ENCODE data around the gene FAM193A.

FAM193A gene

DNA sequence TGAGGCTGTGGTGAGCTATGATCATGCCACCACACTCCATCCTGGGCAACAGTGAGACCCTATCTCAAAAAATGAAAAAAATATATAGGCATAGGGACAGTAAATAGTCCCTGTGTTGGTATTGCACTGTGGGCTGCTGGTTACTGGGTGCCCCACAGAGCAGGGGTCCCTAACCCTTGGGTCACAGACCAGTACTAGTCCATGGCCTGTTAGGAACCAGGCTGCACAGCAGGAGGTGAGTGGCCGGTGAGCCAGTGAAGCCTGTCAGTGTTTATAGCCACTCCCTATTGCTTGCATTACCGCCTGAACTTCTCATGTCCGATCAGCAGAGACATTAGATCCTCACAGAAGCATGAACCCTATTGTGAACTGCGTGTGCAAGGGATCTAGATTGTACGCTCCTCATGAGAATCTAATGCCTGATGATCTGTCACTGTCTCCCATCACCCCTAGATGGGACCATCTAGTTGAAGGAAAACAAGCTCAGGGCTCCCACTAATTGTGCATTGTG is 113.2 kb downstream of the FAM193A start:
- DNase-seq (ENCODE audit: low read depth): no peak
- TF ChIP-seq, protein P1, sequence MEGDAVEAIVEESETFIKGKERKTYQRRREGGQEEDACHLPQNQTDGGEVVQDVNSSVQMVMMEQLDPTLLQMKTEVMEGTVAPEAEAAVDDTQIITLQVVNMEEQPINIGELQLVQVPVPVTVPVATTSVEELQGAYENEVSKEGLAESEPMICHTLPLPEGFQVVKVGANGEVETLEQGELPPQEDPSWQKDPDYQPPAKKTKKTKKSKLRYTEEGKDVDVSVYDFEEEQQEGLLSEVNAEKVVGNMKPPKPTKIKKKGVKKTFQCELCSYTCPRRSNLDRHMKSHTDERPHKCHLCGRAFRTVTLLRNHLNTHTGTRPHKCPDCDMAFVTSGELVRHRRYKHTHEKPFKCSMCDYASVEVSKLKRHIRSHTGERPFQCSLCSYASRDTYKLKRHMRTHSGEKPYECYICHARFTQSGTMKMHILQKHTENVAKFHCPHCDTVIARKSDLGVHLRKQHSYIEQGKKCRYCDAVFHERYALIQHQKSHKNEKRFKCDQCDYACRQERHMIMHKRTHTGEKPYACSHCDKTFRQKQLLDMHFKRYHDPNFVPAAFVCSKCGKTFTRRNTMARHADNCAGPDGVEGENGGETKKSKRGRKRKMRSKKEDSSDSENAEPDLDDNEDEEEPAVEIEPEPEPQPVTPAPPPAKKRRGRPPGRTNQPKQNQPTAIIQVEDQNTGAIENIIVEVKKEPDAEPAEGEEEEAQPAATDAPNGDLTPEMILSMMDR (IDR thresholded peaks at IDR 0.05; ENCODE audit: control insufficient read depth, extremely low read depth, insufficient read depth): no peak
- no peak overlapping the region for H3K4me3 ChIP-seq (ENCODE audit: low read depth, low read length)

DNA sequence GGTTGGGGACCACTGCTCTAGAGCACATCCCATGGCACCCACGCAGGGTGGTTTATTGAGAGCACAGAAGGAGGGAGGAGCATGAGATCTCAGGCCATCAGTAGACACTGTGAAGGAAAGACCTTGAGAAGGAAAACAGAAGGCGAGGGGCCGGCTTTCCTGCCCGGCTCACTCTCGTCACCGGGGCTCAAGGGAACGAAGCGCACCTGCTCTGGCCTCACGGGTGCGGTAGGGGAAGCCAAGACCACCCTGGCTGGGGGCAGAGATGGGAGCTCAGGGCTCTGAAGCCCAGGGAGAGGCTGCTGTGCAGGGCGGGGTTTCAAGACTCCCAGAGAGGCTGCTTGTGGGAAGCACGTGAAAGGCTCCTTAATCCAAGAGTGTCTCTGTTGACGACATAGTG is 113.8 kb downstream of the FAM193A start:
- no peak for DNase-seq (ENCODE audit: low read depth)
- TF ChIP-seq, protein P1 (IDR thresholded peaks at IDR 0.05; ENCODE audit: control insufficient read depth, extremely low read depth, insufficient read depth): no peak
- H3K4me3 ChIP-seq (ENCODE audit: low read depth, low read length): no peak overlapping the region

DNA sequence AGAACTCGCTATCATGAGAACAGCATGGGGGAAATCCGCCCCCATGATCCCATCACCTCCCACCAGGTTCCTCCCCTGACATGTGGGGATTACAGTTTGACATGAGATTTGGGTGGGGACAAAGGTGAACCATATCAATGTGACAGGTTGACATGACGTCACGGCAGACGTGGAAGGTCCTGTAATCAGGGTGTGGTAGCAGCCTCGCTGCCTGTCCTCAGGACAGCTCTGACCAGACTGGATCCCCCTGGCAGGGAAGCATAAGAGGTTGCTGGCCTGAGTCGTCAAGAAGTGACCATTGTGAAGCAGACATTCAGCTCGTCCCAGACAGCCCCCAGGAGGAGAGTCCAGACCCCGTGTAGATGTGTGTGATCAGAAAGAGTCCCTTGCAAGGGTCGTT is 115.1 kb downstream of the FAM193A start:
- TF ChIP-seq, protein P1 (IDR thresholded peaks at IDR 0.05; ENCODE audit: control insufficient read depth, extremely low read depth, insufficient read depth): no peak
- no peak for DNase-seq (ENCODE audit: low read depth)
- no peak overlapping the region for H3K4me3 ChIP-seq (ENCODE audit: low read depth, low read length)

DNA sequence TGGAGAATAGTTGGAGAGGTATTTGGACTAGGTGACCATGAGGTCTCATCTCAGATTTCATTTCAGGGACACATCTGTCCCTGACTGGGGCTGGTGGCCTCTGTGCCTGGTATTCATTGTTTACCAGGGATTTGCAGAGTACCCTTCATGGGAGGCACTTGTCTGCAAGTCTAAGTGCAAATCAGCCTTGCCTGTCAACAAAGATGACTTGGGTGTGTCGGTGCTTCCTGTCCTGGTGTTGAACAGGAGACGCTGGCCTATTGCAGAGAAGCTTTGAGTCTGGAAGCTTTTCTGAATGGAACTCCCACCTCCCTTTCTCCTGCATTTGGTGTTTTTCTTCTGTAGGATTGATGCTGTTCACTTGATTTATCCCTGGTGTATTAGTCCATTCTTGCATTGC is 115.6 kb downstream of the FAM193A start:
- no peak for DNase-seq (ENCODE audit: low read depth)
- H3K4me3 ChIP-seq (ENCODE audit: low read depth, low read length): no peak overlapping the region
- TF ChIP-seq, protein P1 (IDR thresholded peaks at IDR 0.05; ENCODE audit: control insufficient read depth, extremely low read depth, insufficient read depth): no peak

DNA sequence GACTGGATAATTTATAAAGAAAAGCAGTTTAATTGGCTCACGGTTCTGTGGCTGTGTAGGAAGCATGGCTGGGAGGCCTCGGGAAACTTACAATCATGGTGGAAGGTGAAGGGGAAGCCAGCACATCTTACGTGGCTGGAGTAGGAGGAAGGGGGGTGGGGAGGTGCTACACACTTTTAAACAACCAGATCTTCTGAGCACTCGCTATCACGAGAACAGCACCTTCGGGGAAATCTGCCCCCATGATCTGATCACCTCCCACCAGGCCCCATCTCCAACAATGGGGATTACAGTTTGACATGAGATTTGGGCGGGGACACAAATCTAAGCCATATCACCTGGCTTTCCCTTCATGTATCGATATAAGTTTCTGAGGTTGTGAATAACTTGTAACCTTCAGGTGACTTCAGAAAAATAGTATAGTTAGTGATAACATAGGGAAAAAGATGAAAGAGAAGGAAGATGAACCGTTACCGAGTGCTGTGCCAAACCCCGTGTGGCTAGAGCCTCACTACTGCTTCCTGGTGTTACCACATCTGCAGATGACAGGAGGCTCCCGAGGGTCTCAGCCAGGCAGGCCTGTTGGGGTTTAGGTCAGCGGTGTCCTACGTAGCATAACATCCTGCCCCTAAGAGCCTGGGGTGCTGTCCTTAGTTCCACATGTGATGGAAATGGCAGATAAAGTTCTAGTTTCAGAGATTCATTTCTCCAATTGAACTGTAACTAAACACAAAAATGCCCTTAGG is 116.1 kb downstream of the FAM193A start:
- TF ChIP-seq, protein P1 (IDR thresholded peaks at IDR 0.05; ENCODE audit: control insufficient read depth, extremely low read depth, insufficient read depth): no peak
- no peak for DNase-seq (ENCODE audit: low read depth)
- H3K4me3 ChIP-seq (ENCODE audit: low read depth, low read length): no peak overlapping the region

DNA sequence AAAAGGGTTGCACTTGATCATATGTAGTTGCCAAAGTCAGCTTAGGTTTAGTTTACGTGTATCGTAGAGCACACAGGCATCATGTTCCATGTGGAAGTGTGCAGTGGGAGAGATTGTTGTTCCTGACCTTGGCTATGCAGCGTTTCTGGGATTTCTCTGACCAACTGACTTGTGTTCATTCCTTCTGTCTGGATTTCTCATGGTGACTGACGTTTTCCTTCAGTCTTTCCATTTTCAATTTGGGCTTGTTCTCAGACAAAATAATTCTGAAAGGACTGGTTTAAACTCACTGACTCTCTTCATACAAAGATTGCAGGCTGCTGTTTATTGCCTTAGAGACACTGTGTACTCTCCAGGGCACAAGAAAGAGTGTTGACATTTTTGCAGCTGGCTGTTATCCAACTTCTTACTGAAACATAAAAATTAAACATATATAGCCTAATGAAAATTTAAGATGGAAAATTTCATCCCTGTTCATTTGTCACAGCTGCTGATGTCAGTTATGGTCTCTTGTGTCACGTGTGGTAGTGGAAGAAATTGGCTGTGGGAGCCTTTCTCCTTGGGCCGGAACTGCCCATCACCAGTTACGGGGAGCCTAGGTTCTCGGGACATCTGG is 124.3 kb downstream of the FAM193A start:
- peak overlapping the region; percentile 5; the same call in 1 of the 2 replicates for H3K4me3 ChIP-seq (ENCODE audit: low read depth, low read length)
- peak; percentile 69 for DNase-seq (ENCODE audit: low read depth)
- TF ChIP-seq, protein P1 (IDR thresholded peaks at IDR 0.05; ENCODE audit: control insufficient read depth, extremely low read depth, insufficient read depth): no peak

Data from LNCaP clone FGC (cell line).